Head of caudate nucleus (tissue), 42 donors: ENCODE measurements around the gene ARHGEF12.

ENCODE experiments used
- DNase-seq, 42 donors: peaks; one replicate each; pipeline versions ENCODE4 v3.0.0 to v3.0.0-alpha.2; 2020 to 2021; ENCODE audit warnings: mixed read lengths in 7 of 42
- intact Hi-C: fragments of 100-400 bp; cut with DNase I; formaldehyde crosslinking; loops from one replicate; pipeline ENCODE4 v1.15.0; 2022

ARHGEF12 gene

GRCh38 chr11:120520091-120520822 is 184.0 kb downstream of the ARHGEF12 start:
- intact Hi-C loops, result no loop called here
- peak in 4 of 42 donors; percentile 9 to 30 (median 25) for DNase-seq

DNA sequence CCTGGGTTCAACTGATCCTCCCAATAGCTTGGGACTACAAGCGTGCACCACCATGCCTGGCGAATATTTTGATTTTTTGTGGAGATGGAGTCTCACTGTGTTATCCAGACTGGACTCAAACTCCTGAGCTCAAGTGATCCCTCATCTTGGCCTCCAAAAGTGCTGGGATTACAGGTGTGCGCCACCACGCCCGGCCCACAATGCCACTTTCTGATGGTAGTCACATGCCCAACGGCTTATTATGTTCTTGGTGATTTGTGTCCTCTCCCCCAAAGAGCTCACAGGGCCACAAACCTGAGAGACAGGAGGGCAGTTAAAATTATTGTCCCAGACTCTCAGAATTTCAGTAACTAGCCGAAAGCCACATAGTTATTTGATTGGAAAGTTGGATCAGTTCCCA is 185.0 kb downstream of the ARHGEF12 start:
- peak in 3 of 42 donors; percentile 9 to 30 (median 22) for DNase-seq

GRCh38 chr11:120522021-120522420 is 185.8 kb downstream of the ARHGEF12 start:
- intact Hi-C loops, result no loop called here
- DNase-seq, result peak in 3 of 42 donors; percentile 2 to 30 (median 23)

More for the DNA sequence above, 185.0 kb downstream of the ARHGEF12 start:
- intact Hi-C loops, result no loop called here

DNA sequence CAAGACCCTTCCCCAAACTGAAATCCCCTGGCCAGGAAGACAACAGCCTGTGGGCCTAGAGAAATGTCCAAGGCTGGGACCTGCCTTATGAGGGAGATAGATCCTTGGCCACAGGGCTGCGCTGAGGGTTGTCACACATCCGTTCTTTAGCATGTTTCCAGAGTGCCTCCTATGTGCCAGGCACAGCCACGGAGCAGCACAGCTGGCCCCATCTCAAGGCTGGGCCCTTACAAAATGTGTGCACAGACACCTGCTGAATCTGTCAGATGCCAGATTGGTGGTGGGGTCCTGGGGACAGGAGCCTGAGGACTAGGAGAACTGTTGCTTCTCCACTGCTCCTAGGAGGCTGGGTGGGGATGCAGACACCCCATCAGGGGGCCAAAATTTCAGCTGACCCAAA is 186.5 kb downstream of the ARHGEF12 start:
- DNase-seq, result peak in 5 of 42 donors; percentile 1 to 24 (median 13)
- intact Hi-C loops, result no loop called here

DNA sequence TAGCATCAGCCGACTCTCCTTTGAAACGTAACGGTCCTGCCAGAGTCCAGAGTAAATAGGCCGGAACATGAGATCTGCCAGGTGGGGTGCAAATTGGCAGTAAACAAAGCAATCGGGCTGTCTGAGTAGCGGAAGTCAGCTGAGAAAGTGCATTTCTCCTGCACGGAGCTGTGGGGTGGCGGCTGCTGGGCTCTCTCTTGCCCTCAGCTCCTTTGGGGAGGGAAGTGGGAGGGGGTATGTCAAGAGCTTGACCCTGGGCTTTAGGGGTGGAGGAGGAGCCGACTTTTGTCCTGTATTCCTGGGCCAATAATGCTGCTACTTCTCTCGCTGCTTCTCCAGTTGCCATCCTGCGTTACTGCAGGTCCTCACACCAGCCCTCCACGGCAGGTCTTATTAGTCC is 187.0 kb downstream of the ARHGEF12 start:
- peak in 4 of 42 donors; percentile 16 to 34 (median 23) for DNase-seq

GRCh38 chr11:120524536-120525085 is 188.4 kb downstream of the ARHGEF12 start:
- intact Hi-C loops, result no loop called here
- DNase-seq, result peak in 2 of 42 donors; percentile 10 to 13

More for the DNA sequence above, 187.0 kb downstream of the ARHGEF12 start:
- intact Hi-C loops, result no loop called here

DNA sequence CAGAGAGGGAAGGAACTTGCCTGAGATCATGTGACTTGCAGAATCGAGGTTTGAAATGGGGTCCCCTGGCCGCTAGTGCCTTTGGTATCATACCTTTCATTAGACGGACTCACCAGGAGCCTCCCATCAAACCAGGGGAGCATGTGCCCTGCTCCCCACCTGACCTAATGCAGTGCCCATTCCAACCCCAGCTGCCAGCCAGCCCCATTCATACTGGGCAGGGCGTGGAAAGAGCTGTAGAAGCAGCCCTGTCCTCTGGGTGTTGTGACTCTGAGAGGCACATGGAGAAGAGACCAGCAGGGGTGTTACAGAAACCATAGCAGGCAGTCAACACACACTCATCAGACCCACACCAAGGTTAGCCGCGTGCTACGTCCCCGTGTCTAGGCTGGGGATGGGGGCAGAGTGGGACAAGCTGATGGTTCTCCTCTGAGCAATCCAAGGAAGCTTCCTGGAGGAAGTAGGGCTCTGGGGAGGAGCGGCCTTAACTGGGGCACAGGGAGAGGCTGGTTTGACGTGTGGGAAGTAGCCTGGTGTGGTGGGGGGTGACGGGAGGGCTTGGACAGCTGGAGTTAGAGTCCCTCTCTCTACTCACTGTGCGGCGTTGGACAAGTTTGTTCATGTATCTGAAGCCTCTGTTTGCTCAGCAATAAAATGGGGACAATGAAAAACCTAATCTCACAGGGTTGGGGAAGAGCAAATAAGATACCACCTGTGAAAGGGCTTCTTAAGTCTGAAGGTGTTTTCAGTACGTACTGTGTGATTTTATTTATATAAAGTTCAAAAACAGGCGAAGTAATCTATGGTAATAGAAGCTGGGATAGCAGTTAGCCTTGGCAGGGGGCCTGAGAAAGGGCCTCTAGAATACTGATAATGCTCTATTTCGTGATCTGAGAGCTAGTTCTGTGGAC is 189.3 kb downstream of the ARHGEF12 start:
- peak in 2 of 42 donors; percentile 21 to 26 for DNase-seq
- intact Hi-C loops, result no loop called here

GRCh38 chr11:120526241-120526640 is 190.0 kb downstream of the ARHGEF12 start:
- intact Hi-C loops, result no loop called here
- DNase-seq, result peak in 2 of 42 donors; percentile 14 to 16

GRCh38 chr11:120527111-120527761 is 191.0 kb downstream of the ARHGEF12 start:
- intact Hi-C loops, result no loop called here
- DNase-seq, result no peak

GRCh38 chr11:120528749-120529148 is 192.5 kb downstream of the ARHGEF12 start:
- intact Hi-C loops, result no loop called here
- no peak for DNase-seq

DNA sequence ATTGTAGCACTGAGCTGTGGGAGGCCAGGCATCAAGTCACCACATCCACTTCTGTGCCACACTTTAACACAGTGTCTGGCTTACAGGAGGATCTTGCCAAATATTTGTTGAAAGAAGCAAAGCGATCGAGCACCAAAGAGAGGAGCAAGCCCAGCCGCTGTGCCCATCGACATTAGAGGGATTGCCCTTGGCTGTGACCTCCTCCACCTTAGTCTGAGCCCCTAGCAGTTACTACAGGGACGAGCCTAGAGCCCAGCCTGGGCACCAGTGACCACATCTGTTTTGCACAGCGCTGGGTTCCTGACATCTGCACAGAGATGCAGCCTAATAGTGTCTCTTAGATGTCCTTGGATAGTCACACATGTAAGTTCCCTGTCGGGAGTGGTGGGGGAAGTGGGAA is 193.0 kb downstream of the ARHGEF12 start:
- DNase-seq, result no peak
- intact Hi-C loops, result no loop called here

DNA sequence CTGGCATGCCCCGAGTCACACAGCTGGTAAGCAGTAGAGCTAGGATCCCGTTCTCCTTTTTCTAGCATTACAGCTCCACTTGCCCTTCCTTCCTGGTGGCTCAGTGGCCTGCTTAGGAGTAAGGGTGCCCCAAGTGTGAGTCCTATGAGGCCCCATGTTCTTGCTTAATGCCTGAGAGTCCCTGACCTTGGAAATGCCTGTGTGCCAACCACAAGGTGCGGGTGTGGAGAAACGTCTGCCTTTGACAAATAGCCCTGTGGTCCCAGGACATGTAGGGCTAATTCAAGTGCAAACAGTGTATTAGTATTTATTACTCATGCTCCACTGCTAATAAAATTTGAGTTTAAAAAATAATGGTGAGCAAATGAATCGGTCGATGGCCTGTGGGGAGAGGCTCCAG is 193.7 kb downstream of the ARHGEF12 start:
- DNase-seq, result no peak
- intact Hi-C loops, result no loop called here

GRCh38 chr11:120532082-120532831 is 196.0 kb downstream of the ARHGEF12 start:
- DNase-seq, result no peak
- intact Hi-C loops, result no loop called here

DNA sequence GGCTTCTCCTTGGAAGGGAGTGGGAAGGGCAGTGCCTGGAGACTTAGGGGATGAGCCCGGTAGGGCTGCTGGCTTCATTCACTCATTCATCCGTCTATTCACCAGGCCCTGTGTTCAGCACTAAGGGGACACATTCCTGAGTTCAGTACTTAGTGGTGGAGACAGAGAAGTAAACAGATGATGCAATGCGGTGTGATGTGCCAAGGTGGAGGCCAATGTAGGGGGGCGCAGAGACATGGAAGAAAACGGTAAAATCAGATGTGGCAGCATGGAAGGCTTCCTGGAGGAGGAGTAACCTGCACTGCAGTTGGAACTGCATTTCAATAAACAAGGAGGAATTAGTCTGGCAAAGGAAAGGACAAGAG is 196.6 kb downstream of the ARHGEF12 start:
- no peak for DNase-seq
- intact Hi-C loops, result no loop called here

- no peak for DNase-seq
- intact Hi-C loops, result no loop called here
These were observed 200.0 kb downstream of the ARHGEF12 start for GRCh38 chr11:120536091-120536796.

- intact Hi-C loops, result no loop called here
- no peak for DNase-seq
These were observed 200.6 kb downstream of the ARHGEF12 start for GRCh38 chr11:120536797-120537169.

DNA sequence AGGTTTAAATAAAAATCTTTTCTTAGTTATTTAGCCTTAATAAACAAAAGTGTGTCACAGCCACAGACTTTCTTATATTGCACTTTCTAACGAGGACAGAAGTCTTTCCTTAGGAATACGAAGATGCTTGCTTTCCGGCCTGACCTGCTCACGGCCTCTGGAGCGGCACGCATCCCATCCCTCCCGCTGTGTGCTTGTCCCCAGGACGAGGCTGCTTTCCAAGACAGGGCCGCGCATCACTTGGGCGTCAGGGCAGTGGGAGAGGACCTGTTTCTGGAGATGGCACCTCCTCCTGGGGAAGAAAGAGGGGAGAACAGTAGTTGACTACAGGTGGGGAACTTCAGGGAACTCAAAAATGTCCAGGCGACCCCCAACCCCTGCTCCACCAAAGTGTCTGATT is 201.8 kb downstream of the ARHGEF12 start:
- no peak for DNase-seq
- intact Hi-C loops, result no loop called here

GRCh38 chr11:120538707-120539106 is 202.5 kb downstream of the ARHGEF12 start:
- DNase-seq, result no peak
- intact Hi-C loops, result no loop called here
